Small intestine (tissue), 7 donors: ENCODE measurements around the gene HAO2. TPM values are rescaled to one million over a fixed set of nuclear protein-coding genes. Genes with fewer than 3 reads are reported as not detected.

Experiments used
- DNase-seq, 2 donors: peaks; one replicate each; pipeline versions ENCODE4 v3.0.0 to v3.0.0-alpha.2; 2013
- FAIRE-seq: peaks from 2 replicates; lab custom pipeline; 2012; peaks lifted over from hg19 to GRCh38; lab: Jason Lieb, UNC
- H3K27ac ChIP-seq, 3 donors: one replicate each; pipeline ENCODE4 v1.5.1; 2013; ENCODE audit warnings: low read length in 2 of 3, mild to moderate bottlenecking in 2 of 3, control low read depth in 1 of 3, inconsistent platforms in 1 of 3, low read depth in 1 of 3, moderate library complexity in 1 of 3
- H3K27me3 ChIP-seq, 3 donors: one replicate each; pipeline ENCODE4 v1.6.1; 2013; ENCODE audit warnings: low read length in 3 of 3, inconsistent platforms in 1 of 3; ENCODE audit not compliant: control insufficient read depth in 3 of 3, insufficient read depth in 3 of 3
- H3K36me3 ChIP-seq, 3 donors: one replicate each; pipeline ENCODE4 v1.6.1; 2013; ENCODE audit warnings: low read length in 3 of 3, inconsistent platforms in 1 of 3, low read depth in 1 of 3, mild to moderate bottlenecking in 1 of 3, moderate library complexity in 1 of 3; ENCODE audit not compliant: control insufficient read depth in 3 of 3, insufficient read depth in 2 of 3
- H3K4me1 ChIP-seq, 3 donors: one replicate each; pipeline ENCODE4 v1.6.1; 2013; ENCODE audit warnings: low read length in 2 of 3, inconsistent platforms in 1 of 3, low read depth in 1 of 3, mild to moderate bottlenecking in 1 of 3, moderate library complexity in 1 of 3; ENCODE audit not compliant: control insufficient read depth in 3 of 3, insufficient read depth in 2 of 3
- H3K4me3 ChIP-seq, 3 donors: one replicate each; pipeline ENCODE4 v1.5.1; 2013; ENCODE audit warnings: low read length in 3 of 3, control low read depth in 1 of 3, inconsistent platforms in 1 of 3, low read depth in 1 of 3, mild to moderate bottlenecking in 1 of 3, moderate library complexity in 1 of 3
- H3K9me3 ChIP-seq, 2 donors: one replicate each; pipeline ENCODE4 v1.6.1; 2013; ENCODE audit warnings: low read depth in 1 of 2, low read length in 1 of 2; ENCODE audit not compliant: control insufficient read depth in 2 of 2, insufficient read depth in 1 of 2
- WGBS, 3 donors: extraction: QIAGEN DNeasy Blood & Tissue Kit; methylation state at CpG; one replicate each; pipeline ENCODE4 v1.1.7; 2013; 5-methylcytosine and 5-hydroxymethylcytosine counted together
- polyA plus RNA-seq, 4 donors: library from polyadenylated mRNA; stranded (reverse) in 3 of 4; unstranded in 1 of 4; fragments of 200-250 nt in 3 of 4; fragments of 120-200 nt in 1 of 4; gene quantifications; one replicate each; pipeline versions ENCODE4 v1.2.1 to v1.2.3, GENCODE V29; 2013
- donor health status: healthy with polysubstance abuse.
- donor health status: control.
- donor health status: control.
- donor health status: Bipolar disorder and iron deficiency.
- donor health status: healthy.

The HAO2 gene
- polyA plus RNA-seq, 4 donors: 0.04 to 10.0 TPM; not detected in 2

DNA sequence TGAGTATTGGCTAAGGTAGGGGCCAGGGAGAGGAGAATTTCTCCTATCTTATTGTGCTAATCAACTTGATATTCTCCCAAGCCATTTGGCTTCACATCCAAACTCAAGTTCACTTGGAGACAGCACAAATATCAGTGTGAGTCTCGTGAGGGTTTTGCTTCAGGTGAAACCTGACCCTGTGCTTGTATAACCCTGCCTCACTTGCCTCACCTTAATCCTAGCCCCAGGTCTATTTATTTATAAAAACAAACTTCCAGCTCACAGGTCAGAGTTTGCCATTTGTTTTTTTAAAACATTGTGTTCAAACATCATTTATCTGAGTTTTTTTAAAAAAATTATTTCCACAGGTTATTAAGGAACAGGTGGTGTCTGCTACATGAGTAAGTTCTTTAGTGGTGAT lies 19.9 kb downstream of the HAO2 start:
- 50 to 75% (median 73%) methylated on average over 1 of the region's 1 CpG for whole genome bisulfite sequencing, 3 donors
- Histone ChIP-seq H3K4me3 (no peak overlapping the region), H3K27ac (no peak overlapping the region)

DNA sequence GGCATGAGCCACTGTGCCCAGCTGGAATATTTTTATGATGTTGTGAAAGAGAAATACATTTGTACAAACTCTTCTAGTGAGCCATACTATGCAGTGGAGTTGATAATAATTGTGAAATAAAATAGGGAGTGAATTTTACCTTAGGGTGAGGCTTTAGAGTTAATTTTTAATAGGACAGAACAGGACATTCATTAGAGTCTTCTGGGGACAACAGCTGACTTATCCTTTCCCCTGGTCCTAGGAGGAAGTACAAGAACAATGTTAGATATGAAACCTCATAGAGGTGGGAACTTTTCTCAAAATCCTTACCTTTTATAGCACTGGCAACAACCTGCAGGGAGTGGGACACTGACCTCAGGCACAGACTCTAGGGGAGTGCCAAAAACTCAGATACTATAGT lies 21.9 kb downstream of the HAO2 start:
- Histone ChIP-seq H3K4me1 (peaks cover 2 to 25% (median 5%) of the 10 kb centered on the region in 3 donors), H3K27ac (peak overlapping the region in 2 of 3 donors; percentile 37 to 66), H3K36me3 (no peaks in the 10 kb centered on the region), H3K27me3 (no peaks in the 10 kb centered on the region), H3K9me3 (no peaks in the 10 kb centered on the region), H3K4me3 (no peak overlapping the region)
- peak; percentile 56 to 74 for DNase-seq
- FAIRE-seq: no peak

More for the DNA sequence above, 19.9 kb downstream of the HAO2 start:
- no peak for FAIRE-seq
- H3K36me3 ChIP-seq: no peaks in the 10 kb centered on the region
- no peaks in the 10 kb centered on the region for H3K9me3 ChIP-seq
- H3K4me1 ChIP-seq: peaks cover 2 to 19% (median 2%) of the 10 kb centered on the region in 3 donors
- H3K27me3 ChIP-seq: no peaks in the 10 kb centered on the region
- no peak for DNase-seq

GRCh38 chr1:119391749-119392148 lies 23.2 kb downstream of the HAO2 start:
- H3K4me1 ChIP-seq: peaks cover 2 to 25% (median 5%) of the 10 kb centered on the region in 3 donors
- H3K27ac ChIP-seq: peak overlapping the region in 1 of 3 donors; percentile 66
- no peaks in the 10 kb centered on the region for H3K27me3 ChIP-seq
- WGBS, 3 donors: 82 to 88% (median 88%) methylated on average over 3 of the region's 3 CpGs
- DNase-seq (no peak), FAIRE-seq (no peak)
- no peak overlapping the region for H3K4me3 ChIP-seq
- H3K36me3 ChIP-seq: no peaks in the 10 kb centered on the region
- no peaks in the 10 kb centered on the region for H3K9me3 ChIP-seq

- Histone ChIP-seq H3K4me1 (peaks cover 2 to 34% (median 5%) of the 10 kb centered on the region in 3 donors), H3K36me3 (no peaks in the 10 kb centered on the region), H3K27me3 (no peaks in the 10 kb centered on the region), H3K9me3 (no peaks in the 10 kb centered on the region), H3K27ac (peak overlapping the region in 1 of 3 donors; percentile 53), H3K4me3 (no peak overlapping the region)
- DNase-seq: peak; percentile 60 to 81
- no peak for FAIRE-seq
- 11 to 54% (median 46%) methylated on average over 1 of the region's 1 CpG for WGBS, 3 donors
Observed at GRCh38 chr1:119394085-119394484, 25.5 kb downstream of the HAO2 start.

GRCh38 chr1:119396982-119397381 lies 28.4 kb downstream of the HAO2 start:
- Histone ChIP-seq H3K36me3 (no peaks in the 10 kb centered on the region), H3K9me3 (no peaks in the 10 kb centered on the region), H3K4me1 (peaks cover 2 to 18% (median 3%) of the 10 kb centered on the region in 3 donors), H3K27me3 (no peaks in the 10 kb centered on the region), H3K27ac (peak overlapping the region in 1 of 3 donors; percentile 13), H3K4me3 (no peak overlapping the region)
- FAIRE-seq: no peak
- DNase-seq: no peak

DNA sequence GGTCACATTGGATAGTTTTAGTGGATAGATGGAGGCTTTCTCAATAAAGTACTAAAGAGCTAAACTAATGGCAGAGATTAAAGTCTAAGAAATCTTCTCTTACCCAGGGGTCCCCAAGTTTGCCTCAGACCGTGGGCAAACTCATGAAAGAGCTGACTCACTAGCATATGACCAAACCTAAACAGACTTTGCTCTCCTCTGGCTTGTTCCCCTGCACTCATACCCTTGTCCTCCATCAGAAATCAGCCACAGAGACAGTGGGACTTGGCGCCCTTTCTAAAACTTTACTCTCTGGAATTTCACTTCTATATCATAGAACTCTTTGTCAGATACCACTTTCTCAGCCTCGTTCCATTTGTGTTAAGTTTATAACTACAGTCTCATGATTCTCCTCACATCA lies 29.4 kb downstream of the HAO2 start:
- no peak for FAIRE-seq
- 39 to 65% (median 43%) methylated on average over 3 of the region's 3 CpGs for WGBS, 3 donors
- Histone ChIP-seq H3K4me1 (peaks cover 0 to 18% (median 3%) of the 10 kb centered on the region in 3 donors), H3K9me3 (no peaks in the 10 kb centered on the region), H3K27ac (peak overlapping the region in 1 of 3 donors; percentile 13), H3K27me3 (no peaks in the 10 kb centered on the region), H3K36me3 (no peaks in the 10 kb centered on the region), H3K4me3 (no peak overlapping the region)
- peak in 1 of 2 donors; percentile 70 for DNase-seq

GRCh38 chr1:119404736-119405135 lies 36.2 kb downstream of the HAO2 start:
- FAIRE-seq: no peak
- no peak for DNase-seq
- WGBS, 3 donors: 25 to 32% (median 28%) methylated on average over 2 of the region's 2 CpGs

GRCh38 chr1:119409731-119410130 lies 41.1 kb downstream of the HAO2 start:
- no peaks in the 10 kb centered on the region for H3K27me3 ChIP-seq
- no peak overlapping the region for H3K27ac ChIP-seq
- H3K9me3 ChIP-seq: peaks cover 0 to 10% of the 10 kb centered on the region in 2 donors
- H3K4me3 ChIP-seq: no peak overlapping the region
- H3K4me1 ChIP-seq: peaks cover 0 to 7% (median 0%) of the 10 kb centered on the region in 3 donors
- H3K36me3 ChIP-seq: no peaks in the 10 kb centered on the region
- no peak for DNase-seq
- FAIRE-seq: no peak

More at GRCh38 chr1:119404736-119405135, 36.2 kb downstream of the HAO2 start:
- Histone ChIP-seq H3K27me3 (no peaks in the 10 kb centered on the region), H3K27ac (no peak overlapping the region), H3K4me1 (no peaks in the 10 kb centered on the region), H3K4me3 (no peak overlapping the region), H3K9me3 (peaks cover 0 to 12% of the 10 kb centered on the region in 2 donors), H3K36me3 (no peaks in the 10 kb centered on the region)

DNA sequence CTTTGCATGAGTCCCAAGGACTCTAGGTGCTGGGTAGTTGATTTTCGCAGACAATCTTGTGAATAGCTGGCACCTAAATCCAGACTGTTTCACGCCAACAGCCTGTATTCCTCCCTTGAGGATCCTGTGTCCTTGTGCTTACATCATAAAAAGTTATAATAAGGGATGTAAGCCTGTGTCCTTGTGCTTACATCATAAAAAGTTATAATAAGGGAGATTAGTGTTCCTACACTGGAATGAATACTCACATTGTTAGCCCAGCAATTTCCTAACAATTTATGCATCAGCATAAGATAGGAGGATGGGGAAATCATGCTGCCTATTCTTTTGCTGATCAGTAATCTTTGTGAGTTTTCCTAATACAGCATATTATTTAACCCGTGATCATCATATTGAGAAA lies 42.4 kb downstream of the HAO2 start:
- Histone ChIP-seq H3K27me3 (no peaks in the 10 kb centered on the region), H3K9me3 (peaks cover 0 to 2% of the 10 kb centered on the region in 2 donors), H3K4me1 (peaks cover 0 to 7% (median 0%) of the 10 kb centered on the region in 3 donors), H3K27ac (no peak overlapping the region), H3K36me3 (no peaks in the 10 kb centered on the region), H3K4me3 (no peak overlapping the region)
- 27 to 55% (median 43%) methylated on average over 3 of the region's 3 CpGs for WGBS, 3 donors
- FAIRE-seq (no peak), DNase-seq (peak in 1 of 2 donors; percentile 58)
